LHCN-M2 (cell line): ENCODE results near the gene RAC2. TPM values are rescaled to one million over a fixed set of nuclear protein-coding genes. Genes with fewer than 3 reads are reported as not detected.

Source experiments
- DNase-seq: peaks from one replicate; pipeline ENCODE4 v3.0.0-alpha.2; 2012; ENCODE audit warnings: low read depth
- total RNA-seq: library from RNA; depleted of rRNA; stranded (reverse); fragments of >200 nt; gene quantifications from 2 replicates; pipeline ENCODE4 v1.2.3, GENCODE V29; 2014; rRNA removed

The RAC2 gene
- total RNA-seq, 1 experiment from 2014 or later, result 0.69 TPM

GRCh38 chr22:37177755-37178154 is 66.3 kb downstream of the RAC2 start:
- DNase-seq, result no peak

GRCh38 chr22:37177221-37177620 is 66.8 kb downstream of the RAC2 start:
- no peak for DNase-seq

DNA sequence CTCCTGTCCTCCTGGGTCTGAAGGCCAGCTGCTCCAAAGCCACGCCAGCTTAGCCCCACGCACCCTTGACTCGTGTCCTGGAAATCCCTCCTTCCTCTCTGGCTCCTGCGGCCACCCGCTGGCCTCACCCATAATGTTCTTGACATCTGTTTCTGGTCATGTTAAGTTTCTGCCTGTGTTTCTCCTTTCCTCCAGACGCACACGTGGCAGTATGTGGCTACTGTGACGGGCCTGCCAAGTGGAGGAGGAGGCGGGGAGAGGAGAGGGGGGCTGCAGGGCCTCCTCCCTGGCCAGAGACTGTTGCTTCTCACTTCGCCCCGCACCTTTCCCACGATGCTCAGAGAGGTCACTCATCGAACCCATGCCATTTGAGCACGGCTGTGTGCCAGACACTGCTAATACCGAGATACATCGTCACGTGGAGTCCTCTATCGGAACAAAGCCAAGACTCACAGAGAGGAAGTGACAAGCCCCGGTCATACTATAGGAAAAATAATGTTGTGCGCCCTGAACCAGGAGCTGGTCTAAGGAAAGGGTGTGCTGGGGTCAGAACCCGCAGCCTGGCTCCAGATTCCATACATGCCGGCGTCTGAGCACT is 67.5 kb downstream of the RAC2 start:
- DNase-seq, result peak; percentile 41

- DNase-seq, result no peak
Measured at GRCh38 chr22:37175414-37176281, 68.4 kb downstream of the RAC2 start.

Other genes with a start within 250 kb of the RAC2 start
- gene TST, start 224.8 kb downstream of the RAC2 start, total RNA-seq, result 17.6 and 18.4 TPM in 2 replicates
- gene MPST, start 224.5 kb downstream of the RAC2 start, total RNA-seq, result 46.4 and 61.3 TPM in 2 replicates
- gene KCTD17, start 192.5 kb downstream of the RAC2 start, total RNA-seq, result 34.0 and 35.1 TPM in 2 replicates
- not detected in 2 replicates for gene TMPRSS6, start 134.6 kb downstream of the RAC2 start, total RNA-seq
- gene IL2RB, start 94.4 kb downstream of the RAC2 start, total RNA-seq, result not detected in 2 replicates
- gene C1QTNF6, start 56.0 kb downstream of the RAC2 start, total RNA-seq, result 2.2 and 3.2 TPM in 2 replicates
- not detected in 2 replicates for gene SSTR3, start 31.8 kb downstream of the RAC2 start, total RNA-seq
- gene CYTH4, start 38.2 kb upstream of the RAC2 start, total RNA-seq, result not detected in 2 replicates
- 0.17 and 0.32 TPM in 2 replicates for gene ELFN2, start 183.2 kb upstream of the RAC2 start, total RNA-seq
- gene MFNG, start 242.1 kb upstream of the RAC2 start, total RNA-seq, result 0.17 and 1.3 TPM in 2 replicates